K562 (cell line): ENCODE measurements around the gene PBX2. TPM values are rescaled to one million over a fixed set of nuclear protein-coding genes. Genes with fewer than 3 reads are reported as not detected.

Source experiments
- AFF1 ChIP-seq, 2 experiments: fragments of 450-650 bp; IDR thresholded peaks; 2 replicates each; pipeline ENCODE4 v1.6.1; 2018; ENCODE audit warnings: mild to moderate bottlenecking in 2 of 2, low read depth in 1 of 2; ENCODE audit not compliant: partially characterized antibody in 2 of 2
- ARNT ChIP-seq, 2 experiments: fragments of 450-650 bp; IDR thresholded peaks; 2 replicates each; pipeline ENCODE4 v1.6.1; 2016; ENCODE audit warnings: mild to moderate bottlenecking in 1 of 2
- GTF2E2 ChIP-seq: fragments of 200-800 bp; sonication (Bioruptor generic); IDR thresholded peaks from 2 replicates; pipeline ENCODE4 v1.6.1; 2016; ENCODE audit warnings: missing genetic modification characterization, missing compliant biosample characterization
- HCFC1 ChIP-seq: IDR thresholded peaks from 2 replicates; pipeline ENCODE4 v1.6.1; 2012; ENCODE audit warnings: low read depth, low read length, improper control_type of control experiment
- KDM2B ChIP-seq: fragments of 250-450 bp; sonication (Bioruptor Pico); IDR thresholded peaks from 2 replicates; pipeline ENCODE4 v1.8.0; 2021; ENCODE audit warnings: mild to moderate bottlenecking, moderate library complexity
- LARP7 ChIP-seq: fragments of 450-650 bp; IDR thresholded peaks from 2 replicates; pipeline ENCODE4 v1.6.1; 2016
- MAZ ChIP-seq, 2 experiments: fragments of 450-650 bp in 1 of 2; sonication (generic) in 1 of 2; formaldehyde crosslinking; IDR thresholded peaks in 1 of 2; conservative IDR thresholded peaks in 1 of 2; 2 replicates each; pipeline versions ENCODE4 v1.4.0 to v1.5.0; 2020; ENCODE audit warnings: mild to moderate bottlenecking in 1 of 2, missing genetic modification reagents in 1 of 2
- MBD2 ChIP-seq: sonication (generic); IDR thresholded peaks from 2 replicates; pipeline ENCODE4 v1.6.1; 2016; ENCODE audit warnings: low read depth, borderline replicate concordance
- NFE2 ChIP-seq: IDR thresholded peaks from 2 replicates; pipeline ENCODE4 v1.6.1; 2014; ENCODE audit warnings: antibody characterized with exemption, low read depth
- NRF1 ChIP-seq, 2 experiments: fragments of 450-650 bp; IDR thresholded peaks in 1 of 2; conservative IDR thresholded peaks in 1 of 2; 2 replicates each; pipeline ENCODE4 v1.6.1; 2014; ENCODE audit warnings: mild to moderate bottlenecking in 2 of 2
- PATZ1 ChIP-seq: fragments of 250-450 bp; sonication (Bioruptor Pico); IDR thresholded peaks from 2 replicates; pipeline ENCODE4 v1.5.0; 2020; ENCODE audit warnings: mild to moderate bottlenecking, borderline replicate concordance
- PHF8 ChIP-seq: fragments of 200-600 bp; sonication (generic); IDR thresholded peaks from 2 replicates; pipeline ENCODE4 v1.6.1; 2012; ENCODE audit warnings: mixed run types, mild to moderate bottlenecking, inconsistent platforms, low read length, moderate library complexity, borderline replicate concordance
- POLR2H ChIP-seq: IDR thresholded peaks from 2 replicates; pipeline ENCODE4 v1.6.1; 2016; ENCODE audit warnings: missing genetic modification characterization, low read depth, mild to moderate bottlenecking, control low read depth, missing compliant biosample characterization, moderate library complexity
- PTRF ChIP-seq: fragments of 450-650 bp; IDR thresholded peaks from 2 replicates; pipeline ENCODE4 v1.6.1; 2016; ENCODE audit warnings: mild to moderate bottlenecking, missing genetic modification characterization, missing compliant biosample characterization
- RBBP5 ChIP-seq: fragments of 200-600 bp; sonication (generic); IDR thresholded peaks from 2 replicates; pipeline ENCODE4 v1.6.1; 2012; ENCODE audit warnings: borderline replicate concordance, mild to moderate bottlenecking, low read length, control low read depth, inconsistent platforms; ENCODE audit not compliant: insufficient read depth, poor library complexity, severe bottlenecking
- ZBTB7A ChIP-seq: IDR thresholded peaks from 2 replicates; pipeline ENCODE4 v1.6.1; 2011; ENCODE audit warnings: low read depth, mild to moderate bottlenecking, low read length, moderate library complexity, borderline replicate concordance; ENCODE audit not compliant: control insufficient read depth
- ZNF217 ChIP-seq: sonication (generic); formaldehyde crosslinking; IDR thresholded peaks from 2 replicates; pipeline ENCODE4 v1.8.0; 2022; ENCODE audit warnings: mild to moderate bottlenecking, missing genetic modification reagents
- ZNF23 ChIP-seq: fragments of 250-450 bp; sonication (Bioruptor Pico); IDR thresholded peaks from 2 replicates; pipeline ENCODE4 v1.4.0; 2020; ENCODE audit warnings: mild to moderate bottlenecking
- polyA plus RNA-seq, 8 experiments: library from polyadenylated mRNA; depleted of rRNA in 4 of 8; stranded (reverse) in 5 of 8; unstranded in 3 of 8; fragments of >200 nt; fragmentation: Nextera tagmentation in 2 of 8; fragmentation: Illumina TruSeq in 1 of 8; extraction: Ambion mirVana in 2 of 8; extraction: Trizol in 1 of 8; gene quantifications; 2 replicates each; pipeline versions ENCODE4 v1.2.1 to v1.2.3, GENCODE V29; 2011 to 2014; ENCODE audit warnings: inconsistent platforms in 1 of 8, missing spikeins in 1 of 8
- total RNA-seq, 7 experiments: library from RNA; depleted of rRNA in 6 of 7; stranded (reverse); fragments of >200 nt in 6 of 7; fragmentation: Illumina TruSeq in 2 of 7; extraction: Trizol in 2 of 7; gene quantifications; 2 replicates each; pipeline versions ENCODE4 v1.2.1 to v1.2.3, GENCODE V29; 2011 to 2021; ENCODE audit warnings: low replicate concordance in 1 of 7
- TF ChIP-seq, protein P1 (sequence below): fragments of 200-400 bp; formaldehyde crosslinking; IDR thresholded peaks from 2 replicates; pipeline ENCODE4 v1.6.1; 2017; ENCODE audit warnings: mild to moderate bottlenecking, low read depth, low read length, moderate library complexity

The PBX2 gene
- total and polyA plus RNA-seq, 9 of the 15 experiments (the other 6 are each of a cell fraction or from before 2014, with no cell fraction given), result 1.9 to 134 (median 62.5) TPM

- TF ChIP-seq HCFC1 (no peak), PTRF (no peak), RBBP5 (no peak), ZNF23 (no peak), ZBTB7A (peak; percentile 98), PATZ1 (CRISPR knock-in tag) (no peak), KDM2B (CRISPR knock-in tag) (no peak), MBD2 (peak; percentile 41; the same call in 1 of the 2 replicates), AFF1 (IDR thresholded peaks at IDR 0.05; ENCODE audit: low read depth in 1 of 2, partially characterized antibody in 2 of 2) (peak in 1 of 2 experiments; percentile 55), POLR2H (no peak), NRF1 (conservative IDR thresholded peaks at IDR 0.05 in 1 of 2, IDR thresholded peaks at IDR 0.05 in 1 of 2) (no peak), ARNT (IDR thresholded peaks at IDR 0.05) (peak; percentile 31 to 70; a peak in 1 of 4 replicates), LARP7 (no peak), MAZ (CRISPR knock-in tag; conservative IDR thresholded peaks at IDR 0.05 in 1 of 2, IDR thresholded peaks at IDR 0.05 in 1 of 2) (peak; percentile 87 to 95), PHF8 (peak; percentile 59; the same call in 1 of the 2 replicates), NFE2 (no peak), GTF2E2 (tag) (0 out of 2 replicates have a peak, but pooled peaks have one; percentile 47), ZNF217 (CRISPR knock-in tag) (no peak)
- TF ChIP-seq, protein P1, sequence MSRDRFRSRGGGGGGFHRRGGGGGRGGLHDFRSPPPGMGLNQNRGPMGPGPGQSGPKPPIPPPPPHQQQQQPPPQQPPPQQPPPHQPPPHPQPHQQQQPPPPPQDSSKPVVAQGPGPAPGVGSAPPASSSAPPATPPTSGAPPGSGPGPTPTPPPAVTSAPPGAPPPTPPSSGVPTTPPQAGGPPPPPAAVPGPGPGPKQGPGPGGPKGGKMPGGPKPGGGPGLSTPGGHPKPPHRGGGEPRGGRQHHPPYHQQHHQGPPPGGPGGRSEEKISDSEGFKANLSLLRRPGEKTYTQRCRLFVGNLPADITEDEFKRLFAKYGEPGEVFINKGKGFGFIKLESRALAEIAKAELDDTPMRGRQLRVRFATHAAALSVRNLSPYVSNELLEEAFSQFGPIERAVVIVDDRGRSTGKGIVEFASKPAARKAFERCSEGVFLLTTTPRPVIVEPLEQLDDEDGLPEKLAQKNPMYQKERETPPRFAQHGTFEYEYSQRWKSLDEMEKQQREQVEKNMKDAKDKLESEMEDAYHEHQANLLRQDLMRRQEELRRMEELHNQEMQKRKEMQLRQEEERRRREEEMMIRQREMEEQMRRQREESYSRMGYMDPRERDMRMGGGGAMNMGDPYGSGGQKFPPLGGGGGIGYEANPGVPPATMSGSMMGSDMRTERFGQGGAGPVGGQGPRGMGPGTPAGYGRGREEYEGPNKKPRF, result no peak
These were observed at the start of gene PBX2 (continued) for GRCh38 chr6:32190054-32190851.
